Measurements from ENCODE around the gene PNMA6F. TPM values are rescaled to one million over a fixed set of nuclear protein-coding genes. Genes with fewer than 3 reads are reported as not detected.

The PNMA6F gene
- total and polyA plus RNA-seq, 2 donors (not counting 1 experiment from before 2014, with no cell fraction given) = not detected

- H3K4me3 ChIP-seq (ENCODE audit: control extremely low read depth in 1 of 5, extremely low read depth in 1 of 5, insufficient read depth in 1 of 5, low read depth in 2 of 5, low read length in 4 of 5) = no peak overlapping the region
- no peaks in the 10 kb centered on the region for H3K4me1 ChIP-seq (ENCODE audit: control insufficient read depth in 2 of 2, insufficient read depth in 2 of 2, low read length in 2 of 2)
- WGBS (ENCODE audit: insufficient coverage) = no CpG with 5 or more reads among the region's 3 CpGs
- ATAC-seq (ENCODE audit: low read depth) = no peak
- no peak overlapping the region for H3K9ac ChIP-seq (ENCODE audit: low read length)
- no peaks in the 10 kb centered on the region for H3K27me3 ChIP-seq (replicated peaks in 1 of 4; ENCODE audit: control extremely low read depth in 1 of 4, control insufficient read depth in 3 of 4, insufficient read depth in 4 of 4, low read length in 3 of 4)
- intact Hi-C loops (cut with micrococcal nuclease) = no loop called here
- H3K27me3 Mint-ChIP-seq = peaks cover 6% of the 10 kb centered on the region
- H3K9me3 ChIP-seq (ENCODE audit: control extremely low read depth in 1 of 3, control insufficient read depth in 2 of 3, insufficient read depth in 1 of 3, low read length in 2 of 3) = no peaks in the 10 kb centered on the region
- no peak for DNase-seq
- no peaks in the 10 kb centered on the region for H3K36me3 ChIP-seq (replicated peaks in 1 of 2; ENCODE audit: control extremely low read depth in 1 of 2, control insufficient read depth in 1 of 2, extremely low read depth in 1 of 2, insufficient read depth in 2 of 2, low read length in 1 of 2)
- no peak for TF ChIP-seq EZH2 (IDR thresholded peaks at IDR 0.05; ENCODE audit: borderline replicate concordance, insufficient read depth, low read depth, low read length, poor library complexity, severe bottlenecking)
- TF ChIP-seq, protein P1, sequence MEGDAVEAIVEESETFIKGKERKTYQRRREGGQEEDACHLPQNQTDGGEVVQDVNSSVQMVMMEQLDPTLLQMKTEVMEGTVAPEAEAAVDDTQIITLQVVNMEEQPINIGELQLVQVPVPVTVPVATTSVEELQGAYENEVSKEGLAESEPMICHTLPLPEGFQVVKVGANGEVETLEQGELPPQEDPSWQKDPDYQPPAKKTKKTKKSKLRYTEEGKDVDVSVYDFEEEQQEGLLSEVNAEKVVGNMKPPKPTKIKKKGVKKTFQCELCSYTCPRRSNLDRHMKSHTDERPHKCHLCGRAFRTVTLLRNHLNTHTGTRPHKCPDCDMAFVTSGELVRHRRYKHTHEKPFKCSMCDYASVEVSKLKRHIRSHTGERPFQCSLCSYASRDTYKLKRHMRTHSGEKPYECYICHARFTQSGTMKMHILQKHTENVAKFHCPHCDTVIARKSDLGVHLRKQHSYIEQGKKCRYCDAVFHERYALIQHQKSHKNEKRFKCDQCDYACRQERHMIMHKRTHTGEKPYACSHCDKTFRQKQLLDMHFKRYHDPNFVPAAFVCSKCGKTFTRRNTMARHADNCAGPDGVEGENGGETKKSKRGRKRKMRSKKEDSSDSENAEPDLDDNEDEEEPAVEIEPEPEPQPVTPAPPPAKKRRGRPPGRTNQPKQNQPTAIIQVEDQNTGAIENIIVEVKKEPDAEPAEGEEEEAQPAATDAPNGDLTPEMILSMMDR (IDR thresholded peaks at IDR 0.05) = no peak
- H3K4me1 Mint-ChIP-seq = no peaks in the 10 kb centered on the region
- H3K4me3 Mint-ChIP-seq = no peak overlapping the region
- no peaks in the 10 kb centered on the region for H4K20me1 ChIP-seq (ENCODE audit: control insufficient read depth, insufficient read depth, low read length, poor library complexity, severe bottlenecking)
- ChIA-PET CTCF (no interaction called here), POLR2A (no interaction called here)
- H2AFZ ChIP-seq (ENCODE audit: insufficient read depth, low read depth, low read length, poor library complexity, severe bottlenecking) = no peak overlapping the region
- no peak overlapping the region for H3K4me2 ChIP-seq (replicated peaks; ENCODE audit: low read depth, low read length, poor library complexity, severe bottlenecking)
- no peak overlapping the region for H3K27ac ChIP-seq (ENCODE audit: low read length in 2 of 2)
- H3K27ac Mint-ChIP-seq = no peak overlapping the region
- no peaks in the 10 kb centered on the region for H3K9me3 Mint-ChIP-seq (ENCODE audit: insufficient read depth)
- H3K79me2 ChIP-seq (ENCODE audit: control insufficient read depth, insufficient read depth, low read length) = no peaks in the 10 kb centered on the region
Observed at GRCh38 chrX:153366119-153366518, 44.6 kb upstream of the PNMA6F start.

- H3K4me2 ChIP-seq (replicated peaks; ENCODE audit: low read depth, low read length, poor library complexity, severe bottlenecking) = no peak overlapping the region
- TF ChIP-seq, protein P1 (IDR thresholded peaks at IDR 0.05) = no peak
- TF ChIP-seq EZH2 (IDR thresholded peaks at IDR 0.05; ENCODE audit: borderline replicate concordance, insufficient read depth, low read depth, low read length, poor library complexity, severe bottlenecking) = no peak
- no peaks in the 10 kb centered on the region for H3K27me3 ChIP-seq (replicated peaks in 1 of 4; ENCODE audit: control extremely low read depth in 1 of 4, control insufficient read depth in 3 of 4, insufficient read depth in 4 of 4, low read length in 3 of 4)
- ChIA-PET CTCF (no interaction called here), POLR2A (no interaction called here)
- no peaks in the 10 kb centered on the region for H3K9me3 Mint-ChIP-seq (ENCODE audit: insufficient read depth)
- no peak overlapping the region for H2AFZ ChIP-seq (ENCODE audit: insufficient read depth, low read depth, low read length, poor library complexity, severe bottlenecking)
- no peak overlapping the region for H3K27ac Mint-ChIP-seq
- H3K4me3 ChIP-seq (ENCODE audit: control extremely low read depth in 1 of 5, extremely low read depth in 1 of 5, insufficient read depth in 1 of 5, low read depth in 2 of 5, low read length in 4 of 5) = no peak overlapping the region
- ATAC-seq (ENCODE audit: low read depth) (no peak), DNase-seq (no peak)
- H3K79me2 ChIP-seq (ENCODE audit: control insufficient read depth, insufficient read depth, low read length) = no peaks in the 10 kb centered on the region
- no peaks in the 10 kb centered on the region for H3K4me1 ChIP-seq (ENCODE audit: control insufficient read depth in 2 of 2, insufficient read depth in 2 of 2, low read length in 2 of 2)
- H3K4me1 Mint-ChIP-seq = no peaks in the 10 kb centered on the region
- no peaks in the 10 kb centered on the region for H3K36me3 ChIP-seq (replicated peaks in 1 of 2; ENCODE audit: control extremely low read depth in 1 of 2, control insufficient read depth in 1 of 2, extremely low read depth in 1 of 2, insufficient read depth in 2 of 2, low read length in 1 of 2)
- WGBS (ENCODE audit: insufficient coverage) = no CpG with 5 or more reads among the region's 4 CpGs
- H3K9me3 ChIP-seq (ENCODE audit: control extremely low read depth in 1 of 3, control insufficient read depth in 2 of 3, insufficient read depth in 1 of 3, low read length in 2 of 3) = no peaks in the 10 kb centered on the region
- no peak overlapping the region for H3K9ac ChIP-seq (ENCODE audit: low read length)
- H3K27ac ChIP-seq (ENCODE audit: low read length in 2 of 2) = no peak overlapping the region
- no peak overlapping the region for H3K4me3 Mint-ChIP-seq
- no peaks in the 10 kb centered on the region for H4K20me1 ChIP-seq (ENCODE audit: control insufficient read depth, insufficient read depth, low read length, poor library complexity, severe bottlenecking)
- H3K27me3 Mint-ChIP-seq = peaks cover 5% of the 10 kb centered on the region
- intact Hi-C loops (cut with micrococcal nuclease) = no loop called here
Observed at GRCh38 chrX:153365670-153366069, 44.1 kb upstream of the PNMA6F start.
